NK-92 (cell line): ENCODE measurements around the gene HORMAD2.

Source experiments
- DNase-seq: peaks from one replicate; lab custom pipeline; 2025; ENCODE audit not compliant: unreplicated experiment; lab: John Stamatoyannopoulos, UW

The HORMAD2 gene

DNA sequence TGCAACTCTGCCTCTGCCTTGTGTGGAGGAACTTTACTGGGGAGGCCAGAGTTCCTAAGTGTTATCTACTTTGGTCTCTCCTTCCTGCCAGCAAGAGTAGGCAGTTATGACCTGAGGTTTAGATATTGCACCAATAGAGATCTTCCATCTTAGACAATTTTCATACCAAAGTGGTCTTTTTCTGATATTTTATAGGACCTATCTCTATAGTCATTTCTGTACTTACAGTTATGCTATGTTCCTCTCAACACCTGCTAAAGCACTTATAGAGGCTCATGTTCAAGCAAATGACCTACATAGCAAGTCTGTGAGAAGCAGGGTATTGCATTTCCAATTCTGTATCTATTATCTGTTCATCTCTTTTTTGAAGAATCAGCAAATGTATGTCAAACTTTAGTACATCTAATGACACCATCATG is 80.8 kb downstream of the HORMAD2 start:
- no peak for DNase-seq

DNA sequence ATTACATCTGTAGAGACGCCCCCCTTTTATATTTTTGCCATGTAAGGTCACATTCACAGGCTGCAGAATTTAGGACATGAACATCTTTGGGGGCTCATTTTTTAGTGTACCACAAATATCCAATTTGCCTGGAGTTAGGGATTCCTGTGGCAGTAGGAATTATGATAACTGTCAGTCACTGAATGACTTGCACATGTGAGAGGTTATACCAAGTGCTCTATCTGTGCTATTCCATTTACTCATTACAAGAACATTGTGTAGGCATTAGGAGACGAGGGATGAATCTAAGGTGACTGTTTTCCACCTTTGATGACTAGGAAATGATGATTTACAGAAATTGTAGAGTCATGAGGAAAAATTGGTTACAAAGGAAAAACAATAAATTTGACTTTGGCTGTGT is 87.0 kb downstream of the HORMAD2 start:
- no peak for DNase-seq

DNA sequence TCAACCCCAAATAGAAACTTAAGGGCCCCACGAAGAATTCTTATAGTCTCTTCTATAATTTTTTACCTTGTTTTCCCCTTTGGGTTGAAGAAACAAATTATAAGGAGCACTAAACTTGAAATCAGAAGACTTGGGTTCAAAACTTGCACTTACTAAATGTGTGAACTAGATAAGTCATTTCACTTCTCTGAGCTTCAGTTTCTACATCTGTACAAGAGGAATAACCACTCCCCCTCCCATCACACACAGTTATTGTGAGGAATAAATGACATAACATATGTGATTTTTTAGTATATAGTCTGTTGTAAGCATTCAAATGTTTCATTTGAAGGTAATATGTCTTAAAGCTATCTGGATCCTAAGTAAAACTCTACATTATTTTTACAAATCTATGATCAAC is 87.5 kb downstream of the HORMAD2 start:
- DNase-seq, result no peak

DNA sequence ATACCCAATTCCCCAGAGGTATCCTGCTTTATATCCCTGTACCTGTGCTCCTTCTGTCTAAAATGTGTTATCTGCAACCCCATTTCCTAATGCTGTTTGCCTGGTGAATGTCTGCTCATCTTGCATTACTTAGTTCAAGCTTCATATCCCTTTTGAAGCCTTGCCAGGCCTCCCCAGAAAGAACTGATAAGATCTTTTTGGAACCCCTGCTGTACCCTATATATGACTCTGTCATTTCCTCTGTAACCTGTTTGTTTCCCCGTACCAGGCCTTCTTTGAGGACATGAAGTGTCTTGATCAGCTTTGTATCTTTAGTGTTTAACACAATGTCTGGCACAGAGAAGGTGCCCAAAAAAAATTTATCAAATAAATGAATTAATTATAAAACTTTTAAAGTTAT is 88.7 kb downstream of the HORMAD2 start:
- no peak for DNase-seq

DNA sequence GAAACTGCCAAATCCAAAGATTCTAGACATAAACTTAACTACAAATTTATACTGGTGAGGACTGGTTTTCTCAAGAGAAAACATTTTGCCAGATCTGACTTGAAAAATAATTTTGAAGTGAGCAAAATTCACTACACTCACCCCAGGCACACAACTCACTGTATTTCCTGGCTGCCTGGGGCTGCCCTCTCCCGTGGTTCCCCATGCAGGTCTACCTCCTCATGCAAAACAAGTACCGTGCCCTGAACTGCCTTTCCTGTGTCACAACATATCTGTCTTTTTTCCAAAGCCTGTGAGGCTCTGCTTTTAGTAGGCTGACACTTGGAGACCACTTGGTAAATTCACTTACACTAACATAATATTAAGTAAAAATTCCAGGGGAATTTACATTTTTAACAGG is 89.9 kb downstream of the HORMAD2 start:
- no peak for DNase-seq

DNA sequence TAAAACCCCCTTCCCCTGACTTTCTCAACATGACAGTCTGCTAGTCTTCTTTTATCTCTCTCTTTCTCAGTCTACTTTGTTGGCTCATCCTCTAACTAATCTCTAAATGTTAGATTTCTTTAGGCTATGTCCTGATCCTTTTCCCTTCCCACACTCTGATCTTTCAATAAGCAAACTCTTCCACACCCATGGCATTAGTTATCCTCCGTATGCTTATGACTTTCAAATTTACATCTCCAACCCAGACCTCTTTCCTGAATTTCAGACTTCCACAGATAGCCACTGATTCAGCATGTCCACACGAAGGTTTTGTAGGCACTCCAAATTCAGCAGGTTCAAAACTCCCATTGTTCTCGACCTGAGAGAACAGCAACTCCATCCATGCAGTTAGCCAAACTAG is 90.7 kb downstream of the HORMAD2 start:
- no peak for DNase-seq

DNA sequence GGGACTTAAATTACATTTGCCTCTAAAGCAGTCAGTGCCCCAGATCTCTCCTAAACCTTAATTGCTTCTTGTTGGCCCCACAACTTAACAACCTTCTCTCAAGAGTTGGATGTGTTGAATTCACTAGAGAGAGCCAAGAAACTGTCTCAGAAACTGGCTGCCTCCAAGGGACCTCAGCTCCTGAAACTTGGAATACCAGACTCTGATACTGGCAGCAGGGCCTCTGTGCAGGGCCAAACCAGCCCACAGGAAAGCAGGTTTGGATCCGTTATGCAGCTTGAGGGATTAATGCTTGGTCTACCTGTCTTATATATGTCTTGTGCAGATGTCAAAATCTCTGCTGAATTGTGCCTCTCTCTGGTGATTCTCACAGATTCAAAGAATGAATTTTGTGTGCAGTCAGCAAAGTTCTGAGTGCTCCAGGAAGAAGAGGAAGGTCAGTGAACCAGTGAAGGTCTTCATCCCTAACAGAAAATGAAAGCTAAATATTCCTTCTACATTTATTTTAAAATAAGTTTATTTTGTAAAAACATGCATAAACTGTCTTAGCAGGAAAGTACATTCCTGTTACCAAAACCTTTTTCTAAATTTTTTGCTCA is 95.5 kb downstream of the HORMAD2 start:
- DNase-seq, result no peak

DNA sequence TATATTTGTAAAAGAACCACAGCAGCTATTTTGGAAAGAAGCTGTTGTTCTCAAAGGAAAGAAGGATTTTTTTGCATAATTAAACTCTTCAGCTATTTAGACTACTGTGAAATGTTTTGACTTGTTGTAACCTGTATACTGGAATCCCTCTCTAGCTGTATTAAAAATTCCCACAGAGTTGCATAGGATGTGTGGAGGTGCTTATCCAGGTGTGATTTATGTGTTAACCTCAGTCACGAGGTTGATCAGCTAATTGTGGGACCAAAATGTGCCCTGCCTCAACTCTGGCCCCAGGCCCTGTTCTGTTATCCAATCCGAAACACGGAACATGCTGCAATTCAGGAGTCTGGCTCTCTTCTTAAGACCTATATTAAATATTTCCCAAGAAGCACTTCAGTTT is 96.2 kb downstream of the HORMAD2 start:
- DNase-seq, result no peak

DNA sequence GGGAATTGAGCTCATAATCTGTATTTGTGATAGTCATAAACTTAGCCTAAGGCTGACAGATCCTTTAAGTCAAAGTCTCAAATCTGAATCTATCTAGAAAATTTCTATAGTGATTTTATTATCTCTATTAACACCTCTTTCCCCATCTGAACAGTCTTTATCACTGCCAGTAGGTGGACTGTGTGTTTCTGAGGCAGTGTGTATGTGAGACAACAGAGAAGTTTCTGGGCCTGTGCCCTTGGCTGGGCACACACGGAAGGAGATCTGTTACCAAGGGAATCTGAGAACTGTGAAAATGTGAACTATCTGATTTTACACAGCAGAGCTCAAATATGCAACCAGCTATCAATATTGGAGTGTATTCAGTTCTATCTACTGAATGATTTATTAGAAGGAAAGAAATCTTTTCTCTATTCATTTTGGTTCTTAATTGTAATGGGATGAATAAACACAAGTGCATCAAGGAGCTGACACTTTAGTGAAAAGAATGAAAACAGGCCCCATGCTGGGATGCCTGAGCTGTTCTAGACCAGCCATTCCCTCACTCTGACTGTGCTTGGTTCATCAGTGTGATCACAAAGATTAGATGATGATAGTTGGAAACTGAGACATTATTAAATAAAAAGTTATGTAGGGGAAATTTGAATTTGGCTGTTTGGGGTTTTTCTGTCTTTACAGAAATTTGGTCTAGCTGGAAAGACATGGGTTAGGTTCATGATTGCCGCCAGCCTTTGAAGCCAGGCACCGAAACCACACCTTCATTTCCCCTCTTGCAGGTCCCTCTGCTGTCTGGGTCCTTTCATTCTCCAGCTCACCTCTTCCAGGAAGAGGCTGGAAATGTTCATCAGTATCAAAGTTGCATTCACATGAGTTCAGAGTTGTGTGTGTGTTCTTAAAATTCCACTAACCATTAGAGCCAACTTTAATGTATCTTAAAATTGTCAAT is 98.2 kb downstream of the HORMAD2 start:
- DNase-seq, result no peak

DNA sequence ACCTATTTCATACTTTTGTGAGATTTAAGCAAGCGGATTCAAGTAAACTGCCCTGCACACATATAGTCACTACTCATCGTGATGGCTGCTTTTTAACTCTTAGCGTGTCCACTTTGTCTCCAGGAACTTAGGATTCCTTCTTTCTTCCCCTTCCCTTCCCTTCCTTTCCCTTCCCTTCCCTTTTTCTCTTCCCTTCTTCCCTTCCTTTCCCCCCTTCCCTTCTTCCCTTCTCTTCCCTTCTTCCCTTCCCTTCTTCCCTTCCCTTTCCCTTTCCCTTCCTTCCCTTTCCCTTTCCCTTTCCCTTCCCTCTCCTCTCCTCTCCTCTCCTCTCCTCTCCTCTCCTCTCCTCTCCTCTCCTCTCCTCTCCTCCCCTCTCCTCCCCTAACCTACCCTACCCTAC is 100.4 kb downstream of the HORMAD2 start:
- no peak for DNase-seq

DNA sequence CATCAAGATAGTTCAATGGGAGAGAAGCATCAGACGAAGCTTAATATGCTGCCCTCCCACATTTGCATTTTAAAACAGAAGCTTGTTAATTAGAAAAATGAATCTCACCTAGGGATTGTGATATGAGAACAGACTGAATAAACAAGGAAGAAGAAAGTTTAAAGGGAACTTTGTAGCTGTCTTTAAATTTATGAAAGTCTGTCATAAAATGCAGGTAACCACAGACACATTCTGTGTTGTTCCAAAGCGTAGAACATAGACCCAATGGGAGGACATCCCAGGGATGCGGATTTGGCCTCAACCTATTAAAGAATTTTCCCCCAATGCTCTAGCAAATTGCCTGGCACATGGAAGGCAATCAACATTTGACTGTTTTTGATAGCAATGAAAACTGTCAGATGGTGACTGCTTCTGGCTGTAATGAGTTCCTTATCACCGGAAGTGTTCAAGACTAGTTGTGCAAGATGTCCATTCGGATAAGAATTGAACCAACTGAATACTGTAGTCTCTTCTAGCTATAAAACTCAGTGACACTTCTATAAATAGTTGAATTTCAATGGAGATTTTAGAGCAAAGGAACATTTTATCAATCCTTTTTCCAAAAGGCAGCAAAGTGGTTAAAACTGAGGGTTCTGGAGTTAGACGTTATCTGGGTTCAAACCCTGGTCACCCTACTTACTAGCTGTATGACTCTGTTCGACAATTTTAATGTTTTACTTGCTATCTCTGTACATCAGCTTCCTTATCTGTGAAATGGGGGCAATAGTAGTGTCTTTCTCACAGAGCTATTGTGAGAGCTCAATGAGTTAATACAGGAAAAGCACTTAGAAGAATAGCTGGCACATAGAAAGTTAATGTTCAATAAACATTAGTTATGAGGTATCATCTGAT is 101.4 kb downstream of the HORMAD2 start:
- no peak for DNase-seq

DNA sequence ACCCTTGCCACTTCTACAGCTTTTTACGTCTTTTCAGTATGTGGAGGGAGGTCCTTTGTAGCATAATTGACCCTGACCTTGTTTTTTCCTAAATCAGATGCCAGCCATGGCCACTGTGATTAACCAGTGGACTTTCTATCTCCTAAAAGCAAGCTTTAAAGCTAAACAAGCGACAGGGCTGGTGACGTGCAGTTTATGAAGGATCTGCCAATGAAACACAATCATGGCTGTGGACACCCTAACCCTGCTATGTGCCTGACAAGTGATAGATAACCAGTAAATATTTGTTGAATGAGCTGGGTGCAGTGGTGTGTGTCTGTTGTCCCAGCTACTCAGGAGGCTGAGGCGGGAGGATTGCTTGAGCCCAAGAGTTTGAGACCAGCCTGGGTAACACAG is 102.1 kb downstream of the HORMAD2 start:
- no peak for DNase-seq

DNA sequence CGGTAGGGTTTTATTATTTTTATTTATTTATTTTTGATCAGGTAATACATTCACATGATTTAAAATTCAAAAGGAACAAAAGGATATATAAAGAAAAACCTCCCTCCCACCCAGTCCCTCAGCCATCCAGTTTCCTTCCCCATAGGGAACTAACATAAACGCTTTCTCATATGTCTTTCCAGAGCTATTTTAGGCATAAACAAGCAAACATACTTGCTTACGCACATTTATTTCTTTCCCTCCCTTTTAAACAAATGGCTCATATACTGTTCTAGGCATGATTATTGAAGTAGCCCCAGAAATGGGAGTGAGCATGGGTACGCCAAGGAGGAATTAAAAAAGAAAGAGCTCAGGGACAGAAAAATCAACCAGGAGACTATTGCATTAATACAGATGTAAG is 102.6 kb downstream of the HORMAD2 start:
- DNase-seq, result no peak

DNA sequence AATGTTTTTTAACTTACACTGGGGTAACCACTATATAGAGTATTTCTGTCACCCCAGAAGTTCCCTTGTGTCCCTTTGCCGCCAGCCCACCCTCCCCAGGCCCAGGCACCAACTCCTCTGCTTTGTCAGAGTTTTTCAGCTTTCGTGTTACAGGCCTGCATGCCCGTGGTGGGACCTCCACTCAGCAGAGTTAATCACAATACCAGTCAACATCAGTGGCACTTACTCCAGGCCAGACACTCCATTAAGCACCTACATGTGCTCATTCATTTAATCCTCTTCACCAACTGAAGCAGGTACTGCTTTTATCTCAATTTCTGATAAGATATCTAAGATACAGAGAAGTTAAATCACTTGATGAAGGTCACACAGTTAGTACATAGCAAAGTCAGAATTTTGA is 103.0 kb downstream of the HORMAD2 start:
- DNase-seq, result no peak

DNA sequence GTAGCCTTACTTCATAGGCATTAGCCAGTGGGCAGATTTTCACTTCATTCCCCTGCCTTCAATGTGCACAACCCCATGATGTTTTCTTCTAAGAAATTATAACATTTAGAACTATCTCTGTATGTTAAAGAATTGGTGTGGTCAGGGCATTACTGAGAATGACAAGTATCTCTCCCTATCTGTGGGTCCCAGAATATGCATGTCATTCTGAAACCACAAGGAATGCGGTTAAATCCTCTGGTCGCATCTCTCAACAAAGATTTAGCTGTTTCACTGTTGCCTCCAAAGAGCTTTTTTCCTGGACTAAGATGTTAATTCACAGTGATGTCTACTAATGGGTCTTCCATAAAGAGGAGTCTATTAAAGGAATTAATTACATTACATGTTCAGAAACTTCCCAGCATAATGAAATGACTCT is 103.6 kb downstream of the HORMAD2 start:
- no peak for DNase-seq

DNA sequence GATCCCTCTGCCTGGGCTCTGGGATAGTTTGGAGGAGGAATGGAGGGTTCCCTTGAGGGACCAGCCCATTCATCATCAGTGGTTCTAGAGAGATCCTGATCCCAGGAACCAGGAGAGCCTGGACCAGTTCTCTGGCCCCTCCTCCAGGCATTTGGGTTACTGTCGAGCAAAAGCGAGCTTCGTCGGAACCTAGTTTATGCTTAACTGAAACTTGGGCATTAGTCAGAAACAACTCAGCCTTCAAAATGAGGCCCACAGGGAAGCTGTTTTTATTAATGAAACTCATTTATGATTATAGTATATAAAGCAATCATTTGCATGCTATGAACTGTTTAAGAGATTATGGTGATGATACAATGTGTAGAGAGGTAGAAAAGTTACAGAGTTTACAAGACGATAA is 104.9 kb downstream of the HORMAD2 start:
- no peak for DNase-seq

DNA sequence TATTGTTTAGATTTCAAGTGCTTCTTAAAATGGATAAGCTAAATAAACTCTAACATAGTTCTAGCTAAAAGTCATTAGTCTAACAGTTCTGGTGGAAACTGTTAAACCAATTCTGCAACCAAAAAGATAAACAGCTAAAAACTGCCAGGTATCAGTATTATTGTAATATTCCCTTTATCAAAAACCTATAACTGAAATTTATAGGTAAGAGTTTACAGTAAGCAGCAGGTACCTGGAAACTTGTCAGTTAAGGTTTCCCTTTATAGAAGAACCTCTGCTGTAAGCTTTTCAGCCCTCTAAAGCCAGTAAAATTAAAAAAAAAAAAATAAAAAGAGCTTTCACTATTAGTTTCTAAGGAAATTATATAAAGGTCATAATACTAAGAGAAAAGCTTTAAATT is 105.3 kb downstream of the HORMAD2 start:
- no peak for DNase-seq

DNA sequence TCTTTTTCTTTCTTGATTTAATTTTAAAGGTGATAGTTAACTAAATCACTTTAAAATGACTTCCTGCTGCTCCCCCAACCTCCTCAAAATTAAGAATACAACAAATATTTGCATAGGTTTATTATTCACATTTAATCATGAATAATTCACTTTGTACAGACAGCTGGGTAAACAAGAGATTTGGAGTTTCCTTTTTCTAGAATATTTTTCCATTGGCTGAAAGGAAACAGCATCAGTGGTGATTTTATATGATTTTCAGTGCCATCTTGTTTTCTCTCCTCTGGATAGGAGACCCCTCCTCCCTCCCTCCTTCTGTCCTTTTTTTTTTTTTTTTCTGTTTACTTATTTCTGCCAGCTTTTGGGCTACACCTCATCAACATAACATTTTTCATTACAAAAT is 105.8 kb downstream of the HORMAD2 start:
- no peak for DNase-seq

DNA sequence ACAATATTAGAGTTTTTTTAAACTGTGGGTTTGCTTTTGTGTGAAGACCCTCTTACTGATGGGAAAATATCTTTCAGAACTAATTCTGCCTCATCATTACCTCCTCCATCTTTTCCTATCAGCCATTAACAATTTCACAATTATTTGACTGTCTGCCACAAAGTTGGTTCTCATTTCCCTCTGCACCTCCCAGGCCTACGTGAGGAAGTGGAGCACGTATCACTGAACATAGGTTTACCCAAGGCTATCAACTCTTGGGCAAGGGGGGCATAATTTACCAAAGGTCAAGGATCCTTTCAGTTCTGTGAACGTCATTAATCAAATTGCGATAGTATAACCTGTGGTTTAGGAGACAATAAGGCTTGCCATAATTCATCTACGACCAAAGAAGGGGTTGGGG is 106.2 kb downstream of the HORMAD2 start:
- no peak for DNase-seq

DNA sequence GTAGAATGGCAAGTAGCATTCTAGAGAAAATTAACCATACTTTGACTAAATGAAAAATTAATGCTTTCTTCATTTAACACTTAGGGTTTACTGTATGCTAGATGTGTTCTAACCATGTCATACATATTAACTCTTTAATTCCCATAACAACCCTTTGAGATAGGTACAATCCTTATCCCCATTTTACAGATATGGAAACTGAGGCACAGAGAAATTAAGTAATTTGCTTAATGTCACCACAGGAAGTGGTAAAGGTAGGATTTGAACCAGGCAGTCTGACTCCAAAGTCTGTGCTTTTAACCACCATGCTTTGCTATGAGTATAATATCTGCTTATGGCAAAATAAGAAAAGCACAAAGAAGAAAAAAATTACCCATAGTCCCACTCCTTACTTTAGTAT is 106.8 kb downstream of the HORMAD2 start:
- DNase-seq, result no peak

DNA sequence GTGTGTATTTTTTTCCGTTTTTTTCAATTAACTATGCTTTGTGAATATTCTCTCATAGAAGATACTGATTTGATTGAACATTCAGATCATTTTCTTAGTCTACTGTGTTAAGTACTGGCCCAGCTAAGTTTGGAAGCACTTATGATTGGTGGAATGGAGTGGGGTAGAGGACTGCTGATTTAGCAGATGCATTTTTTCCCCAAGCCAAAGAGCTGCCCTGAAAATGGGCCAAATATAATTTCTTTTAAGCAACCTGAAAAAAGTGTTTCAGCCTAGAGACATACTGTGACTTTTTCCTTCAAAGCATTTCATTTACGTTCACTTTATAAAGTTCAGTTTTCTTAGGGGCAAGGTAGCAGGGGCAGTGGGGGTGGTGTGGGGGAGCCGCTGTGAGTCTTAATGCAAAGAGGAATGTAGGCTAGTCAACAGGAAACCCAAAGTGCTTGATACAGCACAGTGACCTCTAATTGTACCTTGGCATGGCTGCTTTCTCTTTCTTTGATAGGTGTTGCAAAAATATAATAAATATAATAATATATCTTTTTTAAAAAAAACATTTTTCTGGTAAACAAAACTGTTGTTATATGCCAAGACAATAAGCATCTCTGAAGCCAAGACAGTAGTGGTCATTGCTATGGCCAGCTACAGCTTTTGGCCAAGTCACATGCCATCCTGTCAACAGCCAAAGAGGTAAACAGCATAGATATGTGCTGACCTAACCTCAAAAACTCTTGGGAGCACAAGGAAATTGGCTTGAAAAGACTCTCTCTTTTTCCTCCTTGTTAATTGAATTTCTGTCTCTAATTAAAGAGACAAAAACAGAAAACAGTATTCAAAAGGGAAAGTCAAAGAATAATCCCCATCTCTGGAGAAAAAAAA is 107.5 kb downstream of the HORMAD2 start:
- DNase-seq, result no peak
